Bronchus fibroblast of lung (primary cell): ENCODE measurements around the gene TARS1. TPM values are rescaled to one million over a fixed set of nuclear protein-coding genes. Genes with fewer than 3 reads are reported as not detected.

Source experiments
- total RNA-seq: library from RNA; depleted of rRNA; stranded (reverse); fragments of >200 nt; gene quantifications from 2 replicates; pipeline ENCODE4 v1.2.3, GENCODE V29; 2015

The TARS1 gene
- total RNA-seq, result 178 and 194 TPM in 2 replicates

DNA sequence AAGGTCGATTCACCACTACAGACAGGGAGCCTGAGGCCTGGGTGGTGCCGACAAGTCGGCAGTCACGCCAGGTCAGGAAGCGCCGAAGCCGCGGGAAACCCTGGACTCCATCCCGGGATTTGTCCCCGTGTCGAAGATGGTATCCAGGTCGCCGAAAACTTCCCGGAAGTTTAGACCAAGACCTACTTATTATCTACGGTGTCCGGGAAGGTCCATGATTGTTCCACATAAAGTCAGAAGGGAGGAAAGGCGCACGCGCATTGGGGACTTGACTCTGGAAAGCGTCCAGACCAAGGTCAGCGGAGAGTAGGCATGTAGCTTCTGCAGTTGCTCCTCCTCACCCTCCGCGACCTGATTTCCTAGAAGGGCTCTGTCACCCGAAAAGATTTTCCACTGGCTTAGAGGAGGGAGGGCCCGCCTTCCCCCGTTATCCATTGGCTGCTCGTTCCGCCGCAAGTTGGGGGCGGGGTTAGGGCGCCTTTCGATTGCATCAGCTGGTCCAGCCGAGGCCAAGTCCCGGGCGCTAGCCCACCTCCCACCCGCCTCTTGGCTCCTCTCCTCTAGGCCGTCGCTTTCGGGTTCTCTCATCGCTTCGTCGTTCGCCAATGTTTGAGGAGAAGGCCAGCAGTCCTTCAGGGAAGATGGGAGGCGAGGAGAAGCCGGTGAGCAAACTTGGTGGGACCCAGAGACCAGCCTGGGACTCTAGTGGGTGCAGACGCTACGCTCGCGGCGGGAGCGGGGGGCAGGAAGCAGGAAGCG lies at the start of gene TARS1:
TSS of gene TARS1 (plus strand) at position 484 of the 759 bp plus-strand sequence. CDS start at position 606, 122 bp downstream.

